Trophoblast cell (in vitro differentiated cells and primary cell): ENCODE results near the gene PEX12.
"Not testable (repeated sequence)": the region's sequence is repeated elsewhere in the genome, so short reads cannot be mapped to it uniquely, and the experiment has no call there.

Experiments used
- DNase-seq, 2 donors: peaks; one replicate each; pipeline ENCODE4 v3.0.0-alpha.2; 2016
- H2AFZ ChIP-seq: 2 replicates; pipeline ENCODE4 v1.6.1; 2013; ENCODE audit warnings: low read length, moderate library complexity, mild to moderate bottlenecking; ENCODE audit not compliant: insufficient read depth, poor library complexity
- H2AK5ac ChIP-seq: 2 replicates; pipeline ENCODE4 v1.6.1; 2013; ENCODE audit warnings: mild to moderate bottlenecking, low read length
- H2BK120ac ChIP-seq: 2 replicates; pipeline ENCODE4 v1.6.1; 2013; ENCODE audit warnings: low read length, mild to moderate bottlenecking, moderate library complexity; ENCODE audit not compliant: insufficient read depth, poor library complexity
- H2BK12ac ChIP-seq: 2 replicates; pipeline ENCODE4 v1.6.1; 2013; ENCODE audit warnings: mild to moderate bottlenecking, low read length, moderate library complexity
- H2BK5ac ChIP-seq: 2 replicates; pipeline ENCODE4 v1.6.1; 2013; ENCODE audit warnings: low read length, low read depth, moderate library complexity, mild to moderate bottlenecking; ENCODE audit not compliant: poor library complexity
- H3K14ac ChIP-seq: 2 replicates; pipeline ENCODE4 v1.6.1; 2013; ENCODE audit warnings: mild to moderate bottlenecking, low read length
- H3K18ac ChIP-seq: 2 replicates; pipeline ENCODE4 v1.6.1; 2013; ENCODE audit warnings: mild to moderate bottlenecking, low read length
- H3K23ac ChIP-seq: 2 replicates; pipeline ENCODE4 v1.6.1; 2013; ENCODE audit warnings: low read length
- H3K27ac ChIP-seq: 2 replicates; pipeline ENCODE4 v1.5.1; 2013; ENCODE audit warnings: low read depth, mild to moderate bottlenecking, inconsistent platforms, low read length, moderate library complexity
- H3K27me3 ChIP-seq: 2 replicates; pipeline ENCODE4 v1.6.1; 2013; ENCODE audit warnings: inconsistent platforms, mild to moderate bottlenecking, low read length, moderate library complexity; ENCODE audit not compliant: insufficient read depth
- H3K36me3 ChIP-seq, 2 experiments: 1 replicate in 1 of 2; 2 replicates in 1 of 2; pipeline ENCODE4 v1.6.1; 2013; ENCODE audit warnings: low read length in 2 of 2, mild to moderate bottlenecking in 2 of 2, moderate library complexity in 1 of 2; ENCODE audit not compliant: insufficient read depth in 2 of 2, control insufficient read depth in 1 of 2
- H3K4ac ChIP-seq: 2 replicates; pipeline ENCODE4 v1.6.1; 2013; ENCODE audit warnings: low read depth, mild to moderate bottlenecking, low read length, moderate library complexity
- H3K4me1 ChIP-seq, 2 experiments: 1 replicate in 1 of 2; 2 replicates in 1 of 2; pipeline ENCODE4 v1.6.1; 2013; ENCODE audit warnings: low read length in 2 of 2, mild to moderate bottlenecking in 2 of 2, moderate library complexity in 1 of 2; ENCODE audit not compliant: insufficient read depth in 2 of 2, control insufficient read depth in 1 of 2
- H3K4me2 ChIP-seq: 2 replicates; pipeline ENCODE4 v1.6.1; 2013; ENCODE audit warnings: inconsistent platforms, mild to moderate bottlenecking, low read length, moderate library complexity
- H3K4me3 ChIP-seq: 2 replicates; pipeline ENCODE4 v1.5.1; 2013; ENCODE audit warnings: mild to moderate bottlenecking, low read depth, low read length, inconsistent platforms
- H3K79me1 ChIP-seq: one replicate; pipeline ENCODE4 v1.6.1; 2013; ENCODE audit warnings: low read length
- H3K79me2 ChIP-seq: 2 replicates; pipeline ENCODE4 v1.6.1; 2013; ENCODE audit warnings: low read length, mild to moderate bottlenecking; ENCODE audit not compliant: control insufficient read depth, insufficient read depth, poor library complexity
- H3K9ac ChIP-seq: 2 replicates; pipeline ENCODE4 v1.6.1; 2013; ENCODE audit warnings: mild to moderate bottlenecking, low read length
- H3K9me3 ChIP-seq: 2 replicates; pipeline ENCODE4 v1.6.1; 2013; ENCODE audit warnings: low read depth, mild to moderate bottlenecking, control low read depth, inconsistent platforms, low read length; ENCODE audit not compliant: insufficient read depth
- H4K12ac ChIP-seq: 2 replicates; pipeline ENCODE4 v1.6.1; 2013; ENCODE audit warnings: low read depth, mild to moderate bottlenecking, low read length, moderate library complexity
- H4K8ac ChIP-seq: 2 replicates; pipeline ENCODE4 v1.6.1; 2013; ENCODE audit warnings: low read depth, mild to moderate bottlenecking, low read length, moderate library complexity
- H4K91ac ChIP-seq: one replicate; pipeline ENCODE4 v1.6.1; 2013; ENCODE audit warnings: low read depth, mild to moderate bottlenecking, low read length, moderate library complexity
- WGBS: extraction: QIAGEN DNeasy Blood & Tissue Kit; methylation state at CpG from one replicate; pipeline ENCODE4 v1.1.7; 2013; ENCODE audit warnings: missing lambda C conversion rate; ENCODE audit not compliant: insufficient read length, insufficient coverage; ENCODE audit errors: extremely low coverage; 5-methylcytosine and 5-hydroxymethylcytosine counted together

Gene PEX12

DNA sequence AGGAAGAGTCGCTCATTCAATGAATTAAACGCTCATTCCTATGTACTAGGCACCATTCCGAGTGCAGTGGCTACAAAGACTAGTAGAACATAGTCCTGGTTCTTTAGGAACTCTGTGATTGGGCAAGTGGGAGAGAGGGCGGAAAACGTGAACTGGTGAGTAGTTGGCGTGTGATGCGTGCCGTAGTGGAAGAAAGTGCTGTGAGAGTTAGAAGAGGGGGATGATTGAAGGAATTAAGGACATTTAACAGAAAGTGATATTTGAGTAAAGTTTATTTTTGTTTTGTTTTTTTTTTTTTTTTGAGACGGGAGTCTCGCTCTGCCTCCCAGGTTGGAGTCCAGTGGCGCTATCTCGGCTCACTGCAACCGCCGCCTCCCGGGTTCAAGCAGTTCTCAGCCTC lies 9.8 kb downstream of the PEX12 start:
- DNase-seq = peak; percentile 34 to 69
- H4K12ac ChIP-seq = no peak overlapping the region
- H3K4me1 ChIP-seq = peaks cover 3 to 7% of the 10 kb centered on the region in 2 experiments
- peaks cover 8% of the 10 kb centered on the region for H3K79me2 ChIP-seq
- 100% methylated on average over 3 of the region's 15 CpGs for WGBS
- H2BK5ac ChIP-seq = no peak overlapping the region
- peaks cover 0 to 3% of the 10 kb centered on the region in 2 experiments for H3K36me3 ChIP-seq
- H3K27me3 ChIP-seq = no peaks in the 10 kb centered on the region
- H3K18ac ChIP-seq = no peak overlapping the region
- no peak overlapping the region for H2AK5ac ChIP-seq
- peak overlapping the region; percentile 77 for H3K9ac ChIP-seq
- H3K4me2 ChIP-seq = peak overlapping the region; percentile 77
- H3K4me3 ChIP-seq = peak overlapping the region; percentile 45
- H4K8ac ChIP-seq = no peak overlapping the region
- peak overlapping the region; percentile 85 for H2AFZ ChIP-seq
- peaks cover 6% of the 10 kb centered on the region for H3K79me1 ChIP-seq
- no peak overlapping the region for H3K14ac ChIP-seq
- H3K4ac ChIP-seq = peak overlapping the region; percentile 64
- no peak overlapping the region for H3K27ac ChIP-seq
- H2BK120ac ChIP-seq = no peak overlapping the region
- H2BK12ac ChIP-seq = no peak overlapping the region
- no peak overlapping the region for H4K91ac ChIP-seq
- no peak overlapping the region for H3K23ac ChIP-seq
- no peaks in the 10 kb centered on the region for H3K9me3 ChIP-seq

- no peak overlapping the region for H3K9ac ChIP-seq
- H3K18ac ChIP-seq = no peak overlapping the region
- WGBS = 100% methylated on average over 1 of the region's 11 CpGs
- H3K23ac ChIP-seq = no peak overlapping the region
- no peak overlapping the region for H3K4ac ChIP-seq
- H3K79me2 ChIP-seq = peaks cover 8% of the 10 kb centered on the region
- peaks cover 6% of the 10 kb centered on the region for H3K79me1 ChIP-seq
- peak overlapping the region; percentile 74 for H3K4me2 ChIP-seq
- DNase-seq = no peak
- H2BK12ac ChIP-seq = no peak overlapping the region
- no peak overlapping the region for H3K14ac ChIP-seq
- no peaks in the 10 kb centered on the region for H3K27me3 ChIP-seq
- peak overlapping the region; percentile 75 for H2AK5ac ChIP-seq
- H4K12ac ChIP-seq = peak overlapping the region; percentile 35
- no peaks in the 10 kb centered on the region for H3K9me3 ChIP-seq
- H3K4me1 ChIP-seq = peaks cover 3 to 7% of the 10 kb centered on the region in 2 experiments
- no peak overlapping the region for H3K27ac ChIP-seq
- H3K36me3 ChIP-seq = no peaks in the 10 kb centered on the region
- H2AFZ ChIP-seq = no peak overlapping the region
- H2BK5ac ChIP-seq = no peak overlapping the region
- H3K4me3 ChIP-seq = no peak overlapping the region
- H4K91ac ChIP-seq = peak overlapping the region; percentile 72
- H2BK120ac ChIP-seq = no peak overlapping the region
- peak overlapping the region; percentile 93 for H4K8ac ChIP-seq
Measured at GRCh38 chr17:35566968-35567367, 11.4 kb downstream of the PEX12 start.

DNA sequence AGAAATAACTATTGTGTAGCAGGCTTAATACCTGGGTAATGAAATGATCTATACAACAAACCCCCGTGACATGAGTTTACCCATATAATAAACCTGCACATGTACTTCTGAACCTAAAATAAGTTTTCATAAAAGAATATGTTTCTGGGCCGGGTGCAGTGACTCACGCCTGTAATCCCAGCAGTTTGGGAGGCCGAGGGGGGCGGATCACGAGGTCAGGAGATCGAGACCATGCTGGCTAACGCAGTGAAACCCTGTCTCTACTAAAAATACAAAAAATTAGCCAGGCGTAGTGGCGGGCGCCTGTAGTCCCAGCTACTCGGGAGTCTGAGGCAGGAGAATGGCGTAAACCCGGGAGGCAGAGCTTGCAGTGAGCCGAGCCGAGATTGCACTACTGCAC lies 15.2 kb downstream of the PEX12 start:
- not testable (repeated sequence) for H2BK12ac ChIP-seq, H3K4me1 ChIP-seq, H2BK5ac ChIP-seq, H3K9ac ChIP-seq, H4K12ac ChIP-seq, H2AK5ac ChIP-seq, H3K4ac ChIP-seq, H2BK120ac ChIP-seq, H3K23ac ChIP-seq, H3K27ac ChIP-seq, DNase-seq, H4K8ac ChIP-seq, H3K4me2 ChIP-seq, H3K79me1 ChIP-seq, H4K91ac ChIP-seq, H3K14ac ChIP-seq, H3K27me3 ChIP-seq, H2AFZ ChIP-seq, H3K36me3 ChIP-seq, H3K79me2 ChIP-seq, H3K18ac ChIP-seq, H3K4me3 ChIP-seq, H3K9me3 ChIP-seq
- no CpG with 5 or more reads among the region's 16 CpGs for WGBS

DNA sequence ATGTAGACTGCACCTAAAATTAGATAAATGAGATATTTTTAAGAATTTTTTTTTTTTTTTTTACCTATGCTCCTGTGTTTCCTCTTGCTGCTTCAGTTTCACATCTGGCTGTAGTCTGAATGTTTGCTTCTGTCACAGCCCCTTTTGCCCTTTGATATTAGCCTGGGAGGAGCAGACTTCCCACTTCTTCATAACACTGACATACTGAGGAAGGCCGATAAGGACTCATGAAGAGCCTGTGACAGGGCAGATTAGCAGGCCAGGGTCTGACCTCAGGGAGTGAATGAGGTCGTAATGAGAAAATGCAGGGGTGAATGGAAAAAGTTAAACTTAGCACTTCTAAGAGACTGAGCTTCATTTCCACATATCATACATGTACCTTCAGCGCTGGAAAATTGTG lies 17.7 kb downstream of the PEX12 start, which contains the start of gene SLFN14:
Gene SLFN14 (minus strand): TSS at position 117 of the 400 bp plus-strand sequence. CDS start 2,757 bp downstream, outside the sequence.
- no peak within 1 kb of the TSS for H3K4me3 ChIP-seq
- no peaks in the 10 kb centered on the region for H3K27me3 ChIP-seq
- DNase-seq = no peak
- H3K9me3 ChIP-seq = no peaks in the 10 kb centered on the region
- no peaks in the 10 kb centered on the region for H3K79me1 ChIP-seq
- no peak within 1 kb of the TSS for H3K23ac ChIP-seq
- no peak within 1 kb of the TSS for H3K9ac ChIP-seq
- no peaks in the 10 kb centered on the region for H3K79me2 ChIP-seq
- H4K12ac ChIP-seq = no peak within 1 kb of the TSS
- no peak within 1 kb of the TSS for H2BK12ac ChIP-seq
- no peak within 1 kb of the TSS for H3K4ac ChIP-seq
- no peak within 1 kb of the TSS for H2AFZ ChIP-seq
- no peak within 1 kb of the TSS for H4K8ac ChIP-seq
- H3K4me1 ChIP-seq = no peaks in the 10 kb centered on the region
- H4K91ac ChIP-seq = no peak within 1 kb of the TSS
- H2BK5ac ChIP-seq = no peak within 1 kb of the TSS
- H3K14ac ChIP-seq = no peak within 1 kb of the TSS
- no peaks in the 10 kb centered on the region for H3K36me3 ChIP-seq
- H3K18ac ChIP-seq = no peak within 1 kb of the TSS
- H3K27ac ChIP-seq = no peak within 1 kb of the TSS
- H2AK5ac ChIP-seq = no peak within 1 kb of the TSS
- H3K4me2 ChIP-seq = no peak within 1 kb of the TSS
- WGBS = no CpG with 5 or more reads among the region's 3 CpGs
- no peak within 1 kb of the TSS for H2BK120ac ChIP-seq
